Fibroblast of villous mesenchyme (primary cell): ENCODE results near the gene COL5A3. TPM values are rescaled to one million over a fixed set of nuclear protein-coding genes. Genes with fewer than 3 reads are reported as not detected.
A peak's percentile ranks its signal among the peaks of the same experiment; 100 is the strongest.

Experiments used
- DNase-seq: peaks from one replicate; pipeline ENCODE4 v3.0.0-alpha.2; 2010; ENCODE audit warnings: low read depth
- H3K4me3 ChIP-seq: 2 replicates; pipeline ENCODE4 v1.5.1; 2011; ENCODE audit warnings: low read depth, mild to moderate bottlenecking, low read length
- CTCF ChIP-seq: IDR thresholded peaks from 2 replicates; pipeline ENCODE4 v1.5.1; 2012; ENCODE audit warnings: low read depth, mild to moderate bottlenecking, low read length; ENCODE audit not compliant: insufficient read depth
- total RNA-seq: library from RNA; depleted of rRNA; stranded (reverse); fragments of >200 nt; gene quantifications from 2 replicates; pipeline ENCODE4 v1.2.3, GENCODE V29; 2012

Gene COL5A3
- total RNA-seq, 1 donor: 5.6 TPM

DNA sequence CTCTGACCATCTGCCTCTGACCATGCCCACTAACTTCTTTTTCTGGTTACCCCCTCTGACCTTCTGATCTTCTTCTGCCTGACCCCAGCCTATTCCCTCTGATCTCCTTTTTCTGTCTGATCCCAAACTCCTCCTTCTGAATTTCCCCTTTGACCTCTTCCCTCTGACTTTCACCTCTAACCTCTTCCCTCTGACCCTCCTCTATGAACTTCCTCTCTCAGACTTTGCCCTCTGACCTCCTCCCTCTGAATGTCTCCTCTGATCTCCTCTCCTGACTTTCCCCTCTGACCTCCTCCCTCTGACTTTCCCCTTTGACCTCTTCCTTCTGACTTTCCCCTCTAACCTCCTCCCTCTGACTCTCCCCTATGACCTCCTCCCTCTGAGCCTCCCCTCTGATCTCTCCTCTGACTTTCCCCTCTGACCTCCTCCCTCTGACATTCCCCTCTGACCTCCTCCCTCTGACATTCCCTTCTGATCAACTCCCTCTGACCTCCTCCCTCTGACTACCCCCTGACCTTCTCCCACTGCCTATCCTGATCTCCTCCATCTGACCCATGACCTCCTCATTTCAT is 3.5 kb downstream of the COL5A3 start:
- no peak for TF ChIP-seq CTCF
- no peak for DNase-seq
- no peak overlapping the region for H3K4me3 ChIP-seq

- H3K4me3 ChIP-seq: no peak overlapping the region
- no peak for TF ChIP-seq CTCF
- peak; percentile 71 for DNase-seq
Observed at GRCh38 chr19:10006335-10006708, 4.0 kb downstream of the COL5A3 start.

GRCh38 chr19:10005632-10006334 is 4.5 kb downstream of the COL5A3 start:
- no peak for TF ChIP-seq CTCF
- H3K4me3 ChIP-seq: no peak overlapping the region
- no peak for DNase-seq

DNA sequence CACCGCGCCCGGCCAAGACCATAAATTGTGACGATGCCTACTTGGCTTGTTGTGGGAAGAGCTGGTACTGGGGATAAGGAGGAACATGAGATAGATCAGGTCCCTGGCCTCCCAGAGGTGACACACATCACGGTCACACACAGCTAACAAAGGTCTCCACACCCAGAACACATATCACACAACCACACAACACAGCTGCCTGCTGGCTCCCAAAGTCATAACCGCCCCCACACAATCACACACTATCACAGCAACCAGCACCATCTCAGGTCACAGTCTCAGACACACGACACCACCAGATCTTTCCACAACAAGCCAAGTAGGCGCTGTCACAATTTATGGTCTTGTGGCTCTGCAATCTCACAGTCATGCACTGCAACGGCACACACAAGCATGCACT is 5.7 kb downstream of the COL5A3 start:
- DNase-seq: no peak
- H3K4me3 ChIP-seq: no peak overlapping the region
- no peak for TF ChIP-seq CTCF

DNA sequence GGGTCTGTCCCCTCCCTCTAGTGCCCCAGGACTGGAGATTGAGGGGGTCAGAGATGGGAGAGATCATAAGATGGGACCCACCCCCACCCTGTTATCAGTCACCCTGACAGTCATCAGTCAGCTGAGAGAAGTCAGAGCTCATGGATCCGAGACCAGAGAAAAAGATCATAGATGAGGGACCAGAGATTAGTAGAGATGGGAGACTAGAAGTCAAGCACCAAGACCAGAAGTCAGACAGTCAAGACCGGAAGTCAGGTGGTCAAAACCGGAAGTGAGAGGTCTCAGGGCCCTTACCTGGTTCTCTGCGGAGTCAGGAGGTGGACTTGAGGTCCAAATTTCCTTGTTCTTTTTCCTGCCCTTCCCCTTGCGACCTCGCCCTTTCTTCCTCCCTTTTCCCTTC is 7.0 kb downstream of the COL5A3 start:
- no peak overlapping the region for H3K4me3 ChIP-seq
- no peak for DNase-seq
- TF ChIP-seq CTCF: no peak

- no peak overlapping the region for H3K4me3 ChIP-seq
- no peak for DNase-seq
- TF ChIP-seq CTCF: peak; percentile 50
Observed at GRCh38 chr19:10001899-10002298, 8.4 kb downstream of the COL5A3 start.

DNA sequence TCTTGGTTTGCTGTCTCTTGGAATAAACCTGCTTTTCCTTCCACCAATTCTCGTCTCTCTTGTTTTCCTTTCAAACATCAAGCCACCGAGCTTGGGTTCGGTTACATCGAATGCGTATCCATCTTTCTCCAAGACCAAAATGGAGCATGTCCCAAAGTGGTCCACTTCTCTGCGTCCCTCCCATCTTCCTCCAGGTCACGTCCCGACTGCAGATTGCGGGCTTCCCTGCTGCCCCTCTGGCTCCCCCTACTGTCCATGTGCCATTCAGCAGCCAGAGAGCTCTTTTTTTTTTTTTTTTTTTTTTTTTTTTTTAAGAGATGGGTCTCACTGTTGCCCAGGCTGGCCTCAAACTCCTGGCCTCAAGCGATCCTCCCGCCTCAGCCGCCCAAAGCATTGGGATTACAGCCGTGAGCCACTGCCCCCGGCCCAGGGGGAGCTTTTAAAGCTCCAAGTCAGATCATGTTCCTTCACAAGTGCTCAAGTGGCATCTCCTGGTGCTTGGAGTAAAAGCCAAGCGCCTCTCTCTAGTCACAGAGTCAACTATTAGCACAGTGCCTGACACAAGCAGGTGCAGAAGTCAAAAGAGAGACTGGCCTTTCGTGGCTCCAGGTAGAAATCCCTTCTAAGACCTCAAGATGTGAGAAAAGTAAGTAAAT is 10.0 kb downstream of the COL5A3 start:
- peak; percentile 94 for TF ChIP-seq CTCF
- no peak overlapping the region for H3K4me3 ChIP-seq
- DNase-seq: peak; percentile 74
